A673 (cell line): ENCODE data around the gene SLC35A2. TPM values are rescaled to one million over a fixed set of nuclear protein-coding genes. Genes with fewer than 3 reads are reported as not detected.
"Not testable (repeated sequence)": the region's sequence is repeated elsewhere in the genome, so short reads cannot be mapped to it uniquely, and the experiment has no call there.

Source experiments
- BruUV-seq: library from RNA; stranded (reverse); fragments of 400-500 nt; replicated peaks from 2 replicates; lab custom pipeline; 2021; lab: Mats Ljungman, UMichigan
- CTCF ChIA-PET: fragments of 300-600 bp; sonication (Branson Sonifier 250); formaldehyde crosslinking; loops from one replicate; lab custom pipeline; 2022; ENCODE audit warnings: antibody characterized with exemption; lab: Charles Lee
- POLR2A ChIA-PET: fragments of 300-600 bp; sonication (Branson Sonifier 250); formaldehyde crosslinking; loops from one replicate; lab custom pipeline; 2022; ENCODE audit warnings: antibody characterized with exemption; ENCODE audit not compliant: low non-redundant PET; lab: Charles Lee
- DNase-seq: peaks from one replicate; pipeline ENCODE4 v3.0.0-alpha.2; 2015; ENCODE audit warnings: low spot score
- H3K27ac ChIP-seq: fragments of 200-600 bp; sonication (generic); 2 replicates; pipeline ENCODE4 v1.5.1; 2016; ENCODE audit warnings: mixed run types, low read depth, mild to moderate bottlenecking, mixed read lengths, antibody characterized with exemption, low read length; ENCODE audit not compliant: poor library complexity, severe bottlenecking
- H3K27me3 ChIP-seq: fragments of 200-600 bp; sonication (generic); replicated peaks from 2 replicates; pipeline ENCODE4 v1.6.1; 2017; ENCODE audit warnings: mixed run types, low read depth, mild to moderate bottlenecking, mixed read lengths, antibody characterized with exemption, low read length; ENCODE audit not compliant: insufficient read depth, poor library complexity
- H3K36me3 ChIP-seq: fragments of 200-600 bp; sonication (generic); 2 replicates; pipeline ENCODE4 v1.6.1; 2016; ENCODE audit warnings: mixed run types, mild to moderate bottlenecking, mixed read lengths, antibody characterized with exemption, low read length; ENCODE audit not compliant: insufficient read depth, poor library complexity, severe bottlenecking
- H3K4me1 ChIP-seq: fragments of 200-600 bp; sonication (generic); 2 replicates; pipeline ENCODE4 v1.6.1; 2017; ENCODE audit warnings: mixed run types, mild to moderate bottlenecking, mixed read lengths, antibody characterized with exemption, low read length; ENCODE audit not compliant: insufficient read depth, poor library complexity, severe bottlenecking
- H3K4me3 ChIP-seq: fragments of 200-600 bp; sonication (generic); 2 replicates; pipeline ENCODE4 v1.5.1; 2016; ENCODE audit warnings: low read depth, mixed run types, mild to moderate bottlenecking, mixed read lengths, low read length; ENCODE audit not compliant: poor library complexity, severe bottlenecking
- H3K9me3 ChIP-seq: fragments of 200-600 bp; sonication (generic); 2 replicates; pipeline ENCODE4 v1.6.1; 2016; ENCODE audit warnings: mixed run types, low read depth, mild to moderate bottlenecking, mixed read lengths, antibody characterized with exemption, low read length; ENCODE audit not compliant: poor library complexity, severe bottlenecking
- CTCF ChIP-seq: fragments of 300-800, 200-600 bp; sonication (generic); conservative IDR thresholded peaks from 2 replicates; pipeline ENCODE4 v1.5.1; 2017; ENCODE audit warnings: low read depth, mild to moderate bottlenecking, antibody characterized with exemption, low read length, moderate library complexity, mixed read lengths
- EZH2 ChIP-seq: fragments of 200-600 bp; sonication (generic); IDR thresholded peaks from 2 replicates; pipeline ENCODE4 v1.6.1; 2017; ENCODE audit warnings: borderline replicate concordance, low read depth, mild to moderate bottlenecking, mixed read lengths, antibody characterized with exemption, low read length; ENCODE audit not compliant: poor library complexity, severe bottlenecking
- intact Hi-C: fragments of 100-400 bp; cut with micrococcal nuclease; formaldehyde crosslinking; loops from one replicate; pipeline ENCODE4 v1.10.0; 2022; ENCODE audit not compliant: unreplicated experiment
- total RNA-seq: library from RNA; stranded (reverse); gene quantifications from 2 replicates; pipeline ENCODE4 v1.2.3, GENCODE V29; 2021

Gene SLC35A2
- total RNA-seq, 1 experiment from 2014 or later = 30.4 TPM

DNA sequence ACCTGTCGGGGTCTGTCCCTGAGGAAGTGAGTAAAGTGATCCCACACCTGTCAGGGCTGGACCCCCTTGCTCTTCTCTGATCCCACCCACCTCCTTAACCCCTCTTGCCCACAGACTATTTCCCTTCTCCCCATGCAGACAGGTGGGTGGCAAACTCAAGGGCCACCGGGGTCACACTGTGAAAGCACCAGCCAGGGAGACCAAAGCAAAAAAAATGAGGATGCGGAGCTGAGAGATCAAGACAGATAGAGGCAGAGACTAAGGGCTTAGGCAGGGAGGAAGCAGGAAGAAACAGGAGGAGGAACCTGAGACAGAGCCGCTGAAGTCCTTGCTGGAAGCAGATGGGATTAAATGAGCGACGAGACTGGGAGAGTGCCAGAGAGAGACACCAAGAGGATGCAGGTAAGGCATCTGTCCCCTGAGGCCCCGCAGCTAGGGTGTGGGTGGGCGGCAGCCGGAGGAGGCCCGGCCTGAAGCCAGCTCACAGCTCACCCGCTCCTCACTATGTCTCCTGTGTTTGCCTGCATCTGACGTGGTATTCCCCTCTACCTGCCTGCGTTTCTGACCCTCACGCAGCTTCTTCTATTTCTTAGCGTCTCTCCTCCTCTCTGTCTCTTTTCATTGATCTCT, 21.0 kb downstream of the SLC35A2 start:
- DNase-seq = no peak
- Histone ChIP-seq H3K9me3 (no peaks in the 10 kb centered on the region), H3K27ac (no peak overlapping the region), H3K4me1 (no peaks in the 10 kb centered on the region), H3K4me3 (peak overlapping the region; percentile 55), H3K27me3 (no peaks in the 10 kb centered on the region), H3K36me3 (no peaks in the 10 kb centered on the region)
- intact Hi-C loops = loop anchor here (10.0 kb wide), 1 partner anchor 86 kb away; the partner anchor contains the start of gene HDAC6
- no TSS peak for BruUV-seq
- POLR2A ChIA-PET = no interaction called here
- TF ChIP-seq CTCF = no peak
- TF ChIP-seq EZH2 = no peak
- CTCF ChIA-PET = no interaction called here

DNA sequence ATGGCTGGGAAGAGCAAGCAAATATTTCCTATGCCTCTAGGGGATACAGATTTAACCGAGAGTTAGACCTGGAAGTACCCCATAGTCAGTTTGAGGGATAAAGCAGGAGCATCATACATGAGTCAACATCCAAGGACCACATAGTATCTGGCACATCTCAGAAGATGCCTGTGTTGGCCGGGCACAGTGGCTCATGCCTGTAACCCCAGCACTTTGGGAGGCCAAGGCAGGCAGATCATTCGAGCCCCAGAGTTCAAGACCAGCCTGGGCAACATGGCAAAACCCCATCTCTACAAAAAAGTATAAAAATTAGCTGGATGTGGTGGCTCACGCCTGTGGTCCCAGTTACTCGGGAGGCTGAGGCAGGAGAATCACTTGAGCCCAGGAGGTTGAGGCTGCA, 24.9 kb downstream of the SLC35A2 start:
- POLR2A ChIA-PET, H3K4me3 ChIP-seq, H3K9me3 ChIP-seq, BruUV-seq, H3K27ac ChIP-seq, intact Hi-C loops, DNase-seq, CTCF ChIA-PET, H3K36me3 ChIP-seq, H3K4me1 ChIP-seq, H3K27me3 ChIP-seq: not testable (repeated sequence)

DNA sequence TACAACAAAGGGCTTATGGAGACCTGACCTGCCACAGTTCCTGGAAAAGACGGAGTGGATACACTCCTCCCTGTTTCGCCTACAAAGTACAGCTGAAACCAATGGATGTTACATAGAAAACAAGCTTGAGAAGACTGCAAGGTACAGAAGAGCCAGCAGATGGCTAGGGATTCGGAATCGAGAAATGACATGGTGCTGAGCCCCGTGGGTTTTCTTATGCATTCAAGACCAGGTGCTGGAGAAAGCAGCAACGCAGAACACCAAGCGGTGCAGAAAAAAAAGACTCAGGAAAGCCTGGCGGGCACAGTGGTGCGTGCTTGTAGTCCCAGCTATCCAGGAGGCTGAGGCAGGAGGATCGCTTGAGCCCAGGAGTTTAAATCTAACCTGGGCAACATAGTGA, 27.7 kb downstream of the SLC35A2 start:
- Histone ChIP-seq H3K9me3 (no peaks in the 10 kb centered on the region), H3K36me3 (no peaks in the 10 kb centered on the region), H3K4me1 (no peaks in the 10 kb centered on the region), H3K27ac (no peak overlapping the region), H3K27me3 (no peaks in the 10 kb centered on the region), H3K4me3 (no peak overlapping the region)
- ChIA-PET POLR2A (interaction anchor here (0.7 kb wide), 1 partner anchor 19 kb away, joined by 7 read pairs; no protein-coding TSS in a partner anchor), CTCF (no interaction called here)
- intact Hi-C loops = no loop called here
- no TSS peak for BruUV-seq
- no peak for DNase-seq
- TF ChIP-seq CTCF (no peak), EZH2 (no peak)

DNA sequence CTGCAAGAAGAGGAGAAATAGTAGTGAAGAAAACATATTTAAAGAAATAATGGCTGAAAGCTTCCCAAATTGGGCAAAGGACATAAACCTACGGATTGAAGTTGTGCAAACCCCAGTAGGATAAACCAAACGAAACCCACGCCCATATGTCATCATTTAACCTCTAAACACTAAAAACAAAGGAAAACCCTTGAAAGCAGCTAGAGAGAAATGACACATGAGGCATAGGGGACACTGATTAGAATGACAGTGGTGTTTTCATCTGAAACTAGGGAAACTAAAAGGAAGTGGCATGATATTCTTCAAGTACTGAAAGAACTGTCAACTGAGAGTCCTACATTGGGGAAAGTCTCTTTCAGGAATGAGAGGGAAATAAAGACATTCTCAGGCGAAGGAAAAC, 34.5 kb downstream of the SLC35A2 start:
- intact Hi-C loops, H3K36me3 ChIP-seq, H3K4me1 ChIP-seq, DNase-seq, H3K4me3 ChIP-seq, POLR2A ChIA-PET, H3K27ac ChIP-seq, H3K9me3 ChIP-seq, H3K27me3 ChIP-seq, BruUV-seq: not testable (repeated sequence)
- CTCF ChIA-PET = interaction anchor here (1.0 kb wide), 1 partner anchor 14 kb away, joined by 3 read pairs; no protein-coding TSS in a partner anchor

- BruUV-seq, H3K4me1 ChIP-seq, POLR2A ChIA-PET, H3K27ac ChIP-seq, H3K9me3 ChIP-seq, H3K4me3 ChIP-seq, H3K36me3 ChIP-seq, intact Hi-C loops, DNase-seq, H3K27me3 ChIP-seq, CTCF ChIA-PET: not testable (repeated sequence)
Measured at GRCh38 chrX:48872017-48872416, 39.4 kb downstream of the SLC35A2 start.
